ENCODE data around the gene RHBDD1.

- TF ChIP-seq CTCF (IDR thresholded peaks at IDR 0.05): no peak
- TF ChIP-seq POLR2A (IDR thresholded peaks at IDR 0.05): no peak
These were observed 3.3 kb downstream of the RHBDD1 start for GRCh38 chr2:226839161-226839560.

All from lower leg skin (tissue), 3 donors.